ENCODE measurements around the gene DLL3.

DLL3 gene

DNA sequence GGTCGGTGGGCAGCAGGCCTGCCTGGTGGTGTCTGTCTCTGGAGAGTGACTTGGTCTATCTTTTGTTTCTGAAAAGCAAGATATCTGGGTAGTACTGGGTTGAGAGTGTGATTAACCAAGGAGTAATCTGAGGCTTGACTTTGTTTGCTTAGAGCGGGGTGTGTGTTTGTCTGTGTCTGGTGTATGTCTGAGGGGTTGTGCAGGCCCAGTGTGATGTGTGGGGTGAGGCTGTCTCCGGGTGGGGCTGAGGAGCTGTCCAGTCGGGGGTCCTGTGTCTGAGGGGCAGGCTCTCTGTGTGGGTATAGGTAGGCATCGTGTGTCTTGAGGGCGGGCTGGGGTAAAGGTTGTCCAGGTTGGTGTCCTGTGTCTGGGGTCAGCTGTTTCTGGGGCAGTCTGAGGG is 29.2 kb upstream of the DLL3 start:
- Histone ChIP-seq H2AFZ (ENCODE audit: low read depth, low read length, severe bottlenecking) (no peak overlapping the region), H3F3A (ENCODE audit: insufficient read depth) (no peaks in the 10 kb centered on the region), H3K27ac (ENCODE audit: low read depth, low read length) (no peak overlapping the region), H3K9ac (ENCODE audit: low read length) (no peak overlapping the region), H3K4me3 (ENCODE audit: insufficient read depth, low read length, poor library complexity, severe bottlenecking) (no peak overlapping the region), H4K20me1 (ENCODE audit: low read depth, low read length) (no peaks in the 10 kb centered on the region), H3K9me2 (replicated peaks; ENCODE audit: insufficient read depth, low read length) (no peaks in the 10 kb centered on the region), H3K79me2 (ENCODE audit: insufficient read depth, low read length) (no peaks in the 10 kb centered on the region), H3K9me3 (ENCODE audit: insufficient read depth, low read length) (no peaks in the 10 kb centered on the region), H3K27me3 (ENCODE audit: low read length) (no peaks in the 10 kb centered on the region), H3K4me2 (ENCODE audit: low read depth, low read length, poor library complexity, severe bottlenecking) (no peak overlapping the region), H3K36me3 (ENCODE audit: low read length) (no peaks in the 10 kb centered on the region)
- TF ChIP-seq EZH2phosphoT487 (conservative IDR thresholded peaks at IDR 0.05; ENCODE audit: low read length), result no peak
- TF ChIP-seq, protein P1, sequence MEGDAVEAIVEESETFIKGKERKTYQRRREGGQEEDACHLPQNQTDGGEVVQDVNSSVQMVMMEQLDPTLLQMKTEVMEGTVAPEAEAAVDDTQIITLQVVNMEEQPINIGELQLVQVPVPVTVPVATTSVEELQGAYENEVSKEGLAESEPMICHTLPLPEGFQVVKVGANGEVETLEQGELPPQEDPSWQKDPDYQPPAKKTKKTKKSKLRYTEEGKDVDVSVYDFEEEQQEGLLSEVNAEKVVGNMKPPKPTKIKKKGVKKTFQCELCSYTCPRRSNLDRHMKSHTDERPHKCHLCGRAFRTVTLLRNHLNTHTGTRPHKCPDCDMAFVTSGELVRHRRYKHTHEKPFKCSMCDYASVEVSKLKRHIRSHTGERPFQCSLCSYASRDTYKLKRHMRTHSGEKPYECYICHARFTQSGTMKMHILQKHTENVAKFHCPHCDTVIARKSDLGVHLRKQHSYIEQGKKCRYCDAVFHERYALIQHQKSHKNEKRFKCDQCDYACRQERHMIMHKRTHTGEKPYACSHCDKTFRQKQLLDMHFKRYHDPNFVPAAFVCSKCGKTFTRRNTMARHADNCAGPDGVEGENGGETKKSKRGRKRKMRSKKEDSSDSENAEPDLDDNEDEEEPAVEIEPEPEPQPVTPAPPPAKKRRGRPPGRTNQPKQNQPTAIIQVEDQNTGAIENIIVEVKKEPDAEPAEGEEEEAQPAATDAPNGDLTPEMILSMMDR (IDR thresholded peaks at IDR 0.05; ENCODE audit: insufficient read depth, low read length, poor library complexity, severe bottlenecking), result no peak

DNA sequence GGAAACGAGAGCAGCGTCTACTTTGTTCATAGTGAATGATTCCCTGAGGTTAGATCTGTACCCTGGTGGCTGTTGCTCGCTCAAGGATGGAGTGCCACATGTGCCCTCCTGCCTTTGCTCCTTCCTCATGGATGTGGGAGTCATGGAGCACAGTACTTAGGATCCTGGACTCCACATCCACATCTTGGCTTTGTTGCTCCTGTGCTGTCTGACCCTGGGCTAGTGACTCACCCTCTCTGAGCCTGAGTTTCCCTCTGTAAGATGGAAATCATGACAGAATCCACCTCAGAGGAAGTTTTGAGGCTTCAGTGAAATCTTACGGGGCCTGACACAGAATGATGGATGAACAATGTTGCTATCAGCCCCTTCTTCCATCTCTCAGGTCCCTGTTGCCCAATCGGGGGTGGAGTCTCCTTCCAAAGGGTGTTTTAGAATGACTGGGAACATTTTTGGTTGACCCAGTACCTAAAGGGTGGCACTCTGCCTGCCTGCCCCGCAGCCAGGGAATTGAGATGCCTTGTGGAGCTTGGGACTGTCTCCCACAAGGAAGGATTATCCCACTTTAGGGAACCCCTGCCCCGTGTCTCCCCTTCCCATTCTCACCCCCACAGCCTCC is 27.9 kb upstream of the DLL3 start:
- H3K36me3 ChIP-seq (ENCODE audit: low read length), result no peaks in the 10 kb centered on the region
- no peaks in the 10 kb centered on the region for H4K20me1 ChIP-seq (ENCODE audit: low read depth, low read length)
- H3K79me2 ChIP-seq (ENCODE audit: insufficient read depth, low read length), result no peaks in the 10 kb centered on the region
- H3F3A ChIP-seq (ENCODE audit: insufficient read depth), result no peaks in the 10 kb centered on the region
- no peak overlapping the region for H3K4me3 ChIP-seq (ENCODE audit: insufficient read depth, low read length, poor library complexity, severe bottlenecking)
- no peak overlapping the region for H2AFZ ChIP-seq (ENCODE audit: low read depth, low read length, severe bottlenecking)
- no peak overlapping the region for H3K9ac ChIP-seq (ENCODE audit: low read length)
- no peaks in the 10 kb centered on the region for H3K9me2 ChIP-seq (replicated peaks; ENCODE audit: insufficient read depth, low read length)
- no peaks in the 10 kb centered on the region for H3K9me3 ChIP-seq (ENCODE audit: insufficient read depth, low read length)
- TF ChIP-seq, protein P1 (IDR thresholded peaks at IDR 0.05; ENCODE audit: insufficient read depth, low read length, poor library complexity, severe bottlenecking), result no peak
- TF ChIP-seq EZH2phosphoT487 (conservative IDR thresholded peaks at IDR 0.05; ENCODE audit: low read length), result no peak
- H3K27me3 ChIP-seq (ENCODE audit: low read length), result no peaks in the 10 kb centered on the region
- no peak overlapping the region for H3K27ac ChIP-seq (ENCODE audit: low read depth, low read length)
- no peak overlapping the region for H3K4me2 ChIP-seq (ENCODE audit: low read depth, low read length, poor library complexity, severe bottlenecking)

DNA sequence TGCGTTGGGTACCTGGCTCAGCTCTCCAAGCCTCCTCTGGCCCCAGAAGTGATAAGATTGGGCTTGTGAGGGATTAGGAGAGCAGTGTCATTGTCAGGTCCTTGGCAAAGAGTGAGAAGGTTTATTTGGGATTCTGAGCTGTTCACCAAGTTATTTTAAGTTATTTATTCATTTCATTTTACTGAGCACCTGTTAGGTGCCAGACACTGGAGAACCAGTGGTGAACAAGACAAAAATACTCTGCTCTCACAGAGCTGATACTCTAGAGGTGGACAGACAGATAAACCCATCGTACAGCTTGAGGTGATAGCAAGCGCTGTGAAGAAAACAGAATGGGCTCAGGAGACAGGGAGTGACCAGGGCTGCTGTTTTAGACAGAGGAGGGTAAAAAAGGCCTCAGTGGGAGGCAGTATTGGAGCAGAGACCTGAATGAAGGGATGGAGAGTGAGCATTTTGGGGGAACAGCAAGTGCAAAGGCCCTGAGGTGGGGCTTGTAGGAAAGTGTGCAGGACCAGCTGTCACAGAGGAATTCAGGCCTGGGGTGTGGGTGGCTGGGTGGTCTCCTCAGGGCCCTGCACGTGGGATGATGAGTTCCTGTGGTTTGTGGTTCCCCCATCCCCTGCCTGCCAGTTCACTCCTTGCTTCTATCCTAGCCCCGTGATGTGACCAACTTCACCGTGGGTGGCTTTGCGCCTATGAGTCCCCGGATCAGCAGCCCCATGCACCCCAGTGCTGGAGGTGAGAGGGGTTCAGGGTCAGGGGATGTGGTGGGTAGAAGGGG is 26.8 kb upstream of the DLL3 start:
- H3K9ac ChIP-seq (ENCODE audit: low read length), result no peak overlapping the region

More for the DNA sequence above, 26.8 kb upstream of the DLL3 start:
- H3K4me3 ChIP-seq (ENCODE audit: insufficient read depth, low read length, poor library complexity, severe bottlenecking), result no peak overlapping the region
- no peaks in the 10 kb centered on the region; the same call in 1 of the 2 replicates for H3K36me3 ChIP-seq (ENCODE audit: low read length)
- H4K20me1 ChIP-seq (ENCODE audit: low read depth, low read length), result no peaks in the 10 kb centered on the region
- no peak overlapping the region for H3K27ac ChIP-seq (ENCODE audit: low read depth, low read length)
- H3K79me2 ChIP-seq (ENCODE audit: insufficient read depth, low read length), result no peaks in the 10 kb centered on the region
- H3K9me3 ChIP-seq (ENCODE audit: insufficient read depth, low read length), result no peaks in the 10 kb centered on the region
- no peaks in the 10 kb centered on the region for H3F3A ChIP-seq (ENCODE audit: insufficient read depth)
- no peak overlapping the region for H2AFZ ChIP-seq (ENCODE audit: low read depth, low read length, severe bottlenecking)
- no peaks in the 10 kb centered on the region for H3K9me2 ChIP-seq (replicated peaks; ENCODE audit: insufficient read depth, low read length)
- no peak overlapping the region for H3K4me2 ChIP-seq (ENCODE audit: low read depth, low read length, poor library complexity, severe bottlenecking)
- TF ChIP-seq EZH2phosphoT487 (conservative IDR thresholded peaks at IDR 0.05; ENCODE audit: low read length), result no peak
- TF ChIP-seq, protein P1 (IDR thresholded peaks at IDR 0.05; ENCODE audit: insufficient read depth, low read length, poor library complexity, severe bottlenecking), result no peak
- no peaks in the 10 kb centered on the region for H3K27me3 ChIP-seq (ENCODE audit: low read length)

Measured in SU-DHL-6 (cell line).